ENCODE measurements around the gene TMEM151B.

The TMEM151B gene

GRCh38 chr6:44264154-44265006, 5.9 kb upstream of the TMEM151B start:
- DNase-seq (ENCODE audit: low read depth) = no peak

- peak; percentile 95 for DNase-seq (ENCODE audit: low read depth)
These were observed 5.1 kb upstream of the TMEM151B start, which contains the start of gene NFKBIE for GRCh38 chr6:44265007-44265721. Gene NFKBIE (minus strand): TSS chr6:44265551. CDS start chr6:44265346, 205 bp downstream.

GRCh38 chr6:44265722-44266233, 4.5 kb upstream of the TMEM151B start:
- no peak for DNase-seq (ENCODE audit: low read depth)

GRCh38 chr6:44266347-44266746, 3.9 kb upstream of the TMEM151B start:
- no peak for DNase-seq (ENCODE audit: low read depth)

GRCh38 chr6:44267252-44267651, 3.0 kb upstream of the TMEM151B start:
- no peak for DNase-seq (ENCODE audit: low read depth)

DNA sequence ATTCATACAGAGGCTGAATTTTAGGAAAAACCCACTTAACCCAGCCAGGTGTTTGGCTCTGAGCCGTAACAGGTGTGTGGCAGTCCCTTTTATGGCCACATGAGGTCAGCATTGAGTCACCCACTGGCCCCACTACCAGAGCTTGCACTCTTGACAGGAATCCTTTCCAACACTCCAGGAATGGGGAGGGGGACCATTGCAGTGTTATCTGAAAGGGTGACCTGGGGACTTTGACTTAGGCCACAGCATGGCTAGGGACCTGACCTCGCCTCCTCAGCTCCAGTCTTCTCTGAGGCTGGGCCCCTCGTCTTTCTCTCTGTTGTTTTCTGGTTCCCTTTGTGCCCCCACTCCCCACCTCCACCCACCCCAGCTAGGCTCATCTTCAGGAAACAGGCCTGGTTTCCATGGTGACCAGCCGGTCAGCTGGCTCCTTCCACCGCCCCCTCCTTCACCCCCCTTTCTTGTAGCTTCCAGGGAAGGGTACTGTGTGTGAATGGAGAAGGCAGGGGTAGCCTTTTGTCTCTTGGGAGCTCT, 2.1 kb upstream of the TMEM151B start:
- no peak for DNase-seq (ENCODE audit: low read depth)

- no peak for DNase-seq (ENCODE audit: low read depth)
These were observed 901 bp upstream of the TMEM151B start for GRCh38 chr6:44269178-44269920.

- no peak for DNase-seq (ENCODE audit: low read depth)
These were observed 516 bp downstream of the TMEM151B start for GRCh38 chr6:44270526-44271405.

GRCh38 chr6:44271406-44271723, 1.1 kb downstream of the TMEM151B start:
- DNase-seq (ENCODE audit: low read depth) = no peak

GRCh38 chr6:44271914-44272313, 1.7 kb downstream of the TMEM151B start:
- no peak for DNase-seq (ENCODE audit: low read depth)

- no peak for DNase-seq (ENCODE audit: low read depth)
These were observed 2.3 kb downstream of the TMEM151B start for GRCh38 chr6:44272529-44272928.

DNA sequence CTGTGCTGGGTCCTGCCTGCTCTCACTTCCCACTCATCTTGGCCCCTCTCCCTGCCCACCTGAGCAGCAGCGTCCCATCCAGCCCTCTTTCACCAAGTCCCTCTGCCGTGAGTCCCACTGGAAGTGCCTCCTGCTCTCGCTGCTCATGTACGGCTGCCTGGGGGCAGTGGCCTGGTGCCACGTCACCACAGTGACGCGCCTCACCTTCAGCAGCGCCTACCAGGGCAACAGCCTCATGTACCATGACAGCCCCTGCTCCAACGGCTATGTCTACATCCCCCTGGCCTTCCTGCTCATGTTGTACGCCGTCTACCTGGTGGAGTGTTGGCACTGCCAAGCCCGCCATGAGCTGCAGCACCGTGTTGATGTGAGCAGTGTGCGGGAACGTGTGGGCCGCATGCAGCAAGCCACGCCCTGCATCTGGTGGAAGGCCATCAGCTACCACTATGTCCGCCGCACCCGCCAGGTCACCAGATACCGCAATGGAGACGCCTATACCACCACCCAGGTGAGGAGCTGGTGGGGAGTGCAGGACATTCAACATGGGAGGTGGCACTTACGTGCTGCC, 2.8 kb downstream of the TMEM151B start:
- no peak for DNase-seq (ENCODE audit: low read depth)

DNA sequence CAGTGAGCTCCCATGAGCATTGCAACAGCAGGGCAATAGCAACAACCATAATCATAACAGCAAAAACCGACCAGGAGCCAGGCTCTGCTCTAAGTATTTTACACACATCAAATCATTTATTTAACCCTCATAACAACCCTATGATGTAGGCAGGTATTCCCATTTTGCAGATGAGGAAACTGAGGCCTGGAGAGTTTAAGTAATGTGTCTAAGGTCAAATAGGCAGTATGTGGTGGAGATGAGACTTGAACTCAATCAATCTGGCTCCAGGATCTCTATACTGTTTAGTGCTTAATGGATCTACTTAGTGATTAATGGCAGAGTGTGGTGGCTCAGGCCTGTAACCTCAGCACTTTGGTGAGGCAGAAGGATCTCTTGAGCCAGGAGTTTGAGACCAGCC, 3.4 kb downstream of the TMEM151B start:
- no peak for DNase-seq (ENCODE audit: low read depth)

GRCh38 chr6:44275271-44275748, 5.1 kb downstream of the TMEM151B start:
- DNase-seq (ENCODE audit: low read depth) = no peak

GRCh38 chr6:44275749-44276648, 5.7 kb downstream of the TMEM151B start:
- DNase-seq (ENCODE audit: low read depth) = no peak

- no peak for DNase-seq (ENCODE audit: low read depth)
These were observed 6.7 kb downstream of the TMEM151B start for GRCh38 chr6:44276667-44277640.

DNA sequence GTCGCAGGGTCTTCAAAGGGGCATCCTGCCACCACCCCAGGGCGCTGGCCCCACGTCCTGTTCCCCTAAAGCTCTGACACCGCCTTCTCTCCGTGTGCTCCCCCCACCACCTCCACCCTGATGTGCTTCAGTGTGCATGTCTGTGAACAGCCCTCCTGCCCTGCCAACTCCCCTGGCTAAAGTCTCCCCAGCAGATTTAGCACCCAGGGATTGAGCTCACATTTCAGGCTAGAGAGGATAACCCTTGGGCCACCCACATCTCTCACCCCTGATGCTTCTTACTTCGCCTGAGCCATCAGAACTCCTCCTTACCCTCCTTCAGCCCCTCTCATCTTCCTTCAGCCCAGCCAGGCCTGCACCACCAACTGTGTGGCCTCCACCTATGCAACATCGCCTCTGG, 7.5 kb downstream of the TMEM151B start:
- DNase-seq (ENCODE audit: low read depth) = no peak

DNA sequence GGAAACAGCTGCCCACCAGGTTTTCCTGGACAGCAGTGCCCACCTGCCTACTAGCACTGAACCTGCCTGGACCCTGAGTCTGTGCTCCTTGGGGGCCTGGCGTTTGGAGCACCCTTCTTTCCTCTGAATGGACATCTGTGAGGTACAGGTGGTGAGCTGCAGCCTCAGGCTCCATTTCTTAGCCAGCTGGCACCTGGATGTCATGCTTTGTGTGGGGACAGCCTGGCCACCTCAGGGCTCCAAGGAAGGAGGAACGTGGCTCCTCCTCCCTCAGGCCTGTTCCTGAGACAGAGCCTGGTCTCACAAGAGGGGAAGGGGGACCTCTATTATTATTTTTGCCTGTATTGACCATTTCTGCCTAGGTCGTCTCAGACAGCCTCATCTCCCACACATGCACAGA, 8.1 kb downstream of the TMEM151B start:
- no peak for DNase-seq (ENCODE audit: low read depth)
